WTC11 (cell line): ENCODE measurements around the gene SUDS3.

Source experiments
- GABPB1 ChIP-seq: sonication (generic); formaldehyde crosslinking; IDR thresholded peaks from 2 replicates; pipeline ENCODE4 v1.8.1; 2023; ENCODE audit warnings: mild to moderate bottlenecking, missing genetic modification reagents
- JUN ChIP-seq: sonication (generic); formaldehyde crosslinking; IDR thresholded peaks from 2 replicates; pipeline ENCODE4 v1.8.0; 2023; ENCODE audit warnings: mild to moderate bottlenecking, missing genetic modification reagents
- TF ChIP-seq, protein P1 (sequence below): fragments of 200-600 bp; IDR thresholded peaks from 2 replicates; pipeline ENCODE4 v1.8.0; 2022; ENCODE audit warnings: antibody characterized with exemption
- TF ChIP-seq, protein P2 (sequence below): sonication (generic); formaldehyde crosslinking; IDR thresholded peaks from 2 replicates; pipeline ENCODE4 v1.8.0; 2022; ENCODE audit warnings: mild to moderate bottlenecking, missing genetic modification reagents

GRCh38 chr12:118370601-118371000, 5.8 kb upstream of the SUDS3 start:
- TF ChIP-seq JUN (no peak), GABPB1 (CRISPR knock-in tag) (no peak)
- TF ChIP-seq, protein P1, sequence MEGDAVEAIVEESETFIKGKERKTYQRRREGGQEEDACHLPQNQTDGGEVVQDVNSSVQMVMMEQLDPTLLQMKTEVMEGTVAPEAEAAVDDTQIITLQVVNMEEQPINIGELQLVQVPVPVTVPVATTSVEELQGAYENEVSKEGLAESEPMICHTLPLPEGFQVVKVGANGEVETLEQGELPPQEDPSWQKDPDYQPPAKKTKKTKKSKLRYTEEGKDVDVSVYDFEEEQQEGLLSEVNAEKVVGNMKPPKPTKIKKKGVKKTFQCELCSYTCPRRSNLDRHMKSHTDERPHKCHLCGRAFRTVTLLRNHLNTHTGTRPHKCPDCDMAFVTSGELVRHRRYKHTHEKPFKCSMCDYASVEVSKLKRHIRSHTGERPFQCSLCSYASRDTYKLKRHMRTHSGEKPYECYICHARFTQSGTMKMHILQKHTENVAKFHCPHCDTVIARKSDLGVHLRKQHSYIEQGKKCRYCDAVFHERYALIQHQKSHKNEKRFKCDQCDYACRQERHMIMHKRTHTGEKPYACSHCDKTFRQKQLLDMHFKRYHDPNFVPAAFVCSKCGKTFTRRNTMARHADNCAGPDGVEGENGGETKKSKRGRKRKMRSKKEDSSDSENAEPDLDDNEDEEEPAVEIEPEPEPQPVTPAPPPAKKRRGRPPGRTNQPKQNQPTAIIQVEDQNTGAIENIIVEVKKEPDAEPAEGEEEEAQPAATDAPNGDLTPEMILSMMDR = no peak
- TF ChIP-seq, protein P2, sequence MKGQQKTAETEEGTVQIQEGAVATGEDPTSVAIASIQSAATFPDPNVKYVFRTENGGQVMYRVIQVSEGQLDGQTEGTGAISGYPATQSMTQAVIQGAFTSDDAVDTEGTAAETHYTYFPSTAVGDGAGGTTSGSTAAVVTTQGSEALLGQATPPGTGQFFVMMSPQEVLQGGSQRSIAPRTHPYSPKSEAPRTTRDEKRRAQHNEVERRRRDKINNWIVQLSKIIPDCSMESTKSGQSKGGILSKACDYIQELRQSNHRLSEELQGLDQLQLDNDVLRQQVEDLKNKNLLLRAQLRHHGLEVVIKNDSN = no peak
